Activated CD8-positive, alpha-beta T cell treated with anti-CD3 and anti-CD28 coated beads, Interleukin-2, amount 10 ng/mL, durations not matched to agents 7 days and 5 days (primary cell): ENCODE data around the gene RNF213. TPM values are rescaled to one million over a fixed set of nuclear protein-coding genes. Genes with fewer than 3 reads are reported as not detected.

Experiments
- ATAC-seq: fragments of 150-1000 bp; cut with Tn5 transposase; one replicate; pipeline ENCODE4 v1.10.0; 2021; ENCODE audit warnings: moderate library complexity
- CTCF ChIA-PET: fragments of 350-600 bp; sonication (Branson Sonifier 250); formaldehyde crosslinking; loops from one replicate; lab custom pipeline; 2021; ENCODE audit warnings: antibody characterized with exemption; lab: Charles Lee
- POLR2A ChIA-PET: fragments of 350-600 bp; sonication (Branson Sonifier 250); formaldehyde crosslinking; loops from one replicate; lab custom pipeline; 2021; ENCODE audit warnings: antibody characterized with exemption; lab: Charles Lee
- DNase-seq: peaks from one replicate; pipeline ENCODE4 v3.0.0-alpha.2; 2020
- H3K27ac Mint-ChIP-seq: one replicate; pipeline ENCODE4 v1.8.0; 2021; ENCODE audit warnings: mild to moderate bottlenecking, mixed read lengths
- H3K27me3 Mint-ChIP-seq: one replicate; pipeline ENCODE4 v1.8.0; 2021; ENCODE audit warnings: low read depth, mixed read lengths
- H3K36me3 Mint-ChIP-seq: one replicate; pipeline ENCODE4 v1.8.0; 2021; ENCODE audit warnings: low read depth, mixed read lengths
- H3K4me1 Mint-ChIP-seq: one replicate; pipeline ENCODE4 v1.8.0; 2021; ENCODE audit warnings: low read depth, mixed read lengths
- H3K4me3 Mint-ChIP-seq: one replicate; pipeline ENCODE4 v1.8.0; 2021; ENCODE audit warnings: mild to moderate bottlenecking, mixed read lengths
- H3K9me3 Mint-ChIP-seq: one replicate; pipeline ENCODE4 v1.8.0; 2022; ENCODE audit warnings: mixed read lengths; ENCODE audit not compliant: insufficient read depth
- total RNA-seq, 2 experiments: library from RNA; stranded (reverse); gene quantifications; one replicate each; pipeline ENCODE4 v1.2.3, GENCODE V29; 2021

RNF213 gene
- total RNA-seq, 2 experiments from 2014 or later: 438 to 455 TPM

GRCh38 chr17:80429356-80430275 lies 169.0 kb downstream of the RNF213 start:
- Mint-ChIP-seq H3K9me3 (no peaks in the 10 kb centered on the region), H3K27me3 (no peaks in the 10 kb centered on the region), H3K4me3 (no peak overlapping the region), H3K36me3 (no peaks in the 10 kb centered on the region), H3K27ac (no peak overlapping the region), H3K4me1 (peaks cover 19% of the 10 kb centered on the region)
- ChIA-PET POLR2A (no interaction called here), CTCF (no interaction called here)
- DNase-seq: no peak
- ATAC-seq: no peak

GRCh38 chr17:80430446-80431245 lies 170.0 kb downstream of the RNF213 start:
- Mint-ChIP-seq H3K27me3 (no peaks in the 10 kb centered on the region), H3K9me3 (no peaks in the 10 kb centered on the region), H3K4me1 (peaks cover 12% of the 10 kb centered on the region), H3K36me3 (no peaks in the 10 kb centered on the region), H3K27ac (no peak overlapping the region), H3K4me3 (no peak overlapping the region)
- POLR2A ChIA-PET: no interaction called here
- CTCF ChIA-PET: no interaction called here
- DNase-seq: no peak
- ATAC-seq: no peak

- H3K9me3 Mint-ChIP-seq: no peaks in the 10 kb centered on the region
These were observed 170.9 kb downstream of the RNF213 start for GRCh38 chr17:80431246-80432195.

GRCh38 chr17:80432350-80432955 lies 171.8 kb downstream of the RNF213 start:
- ChIA-PET CTCF (interaction anchor here (1.6 kb wide), 1 partner anchor 143 kb away, joined by 3 read pairs; no protein-coding TSS in a partner anchor), POLR2A (no interaction called here)
- Mint-ChIP-seq H3K36me3 (no peaks in the 10 kb centered on the region), H3K4me1 (no peaks in the 10 kb centered on the region), H3K27me3 (no peaks in the 10 kb centered on the region), H3K4me3 (no peak overlapping the region), H3K27ac (no peak overlapping the region), H3K9me3 (no peaks in the 10 kb centered on the region)
- DNase-seq (no peak), ATAC-seq (no peak)

More at GRCh38 chr17:80431246-80432195, 170.9 kb downstream of the RNF213 start:
- ChIA-PET CTCF (interaction anchor here (1.6 kb wide), 1 partner anchor 144 kb away, joined by 3 read pairs; no protein-coding TSS in a partner anchor), POLR2A (no interaction called here)
- no peak for DNase-seq
- no peaks in the 10 kb centered on the region for H3K36me3 Mint-ChIP-seq
- H3K4me3 Mint-ChIP-seq: no peak overlapping the region
- no peak for ATAC-seq
- H3K4me1 Mint-ChIP-seq: peaks cover 5% of the 10 kb centered on the region
- H3K27ac Mint-ChIP-seq: no peak overlapping the region
- no peaks in the 10 kb centered on the region for H3K27me3 Mint-ChIP-seq

- DNase-seq (no peak), ATAC-seq (no peak)
- H3K27me3 Mint-ChIP-seq: no peaks in the 10 kb centered on the region
- H3K4me3 Mint-ChIP-seq: no peak overlapping the region
- no peaks in the 10 kb centered on the region for H3K4me1 Mint-ChIP-seq
- POLR2A ChIA-PET: interaction anchor here (0.7 kb wide), 1 partner anchor 348 kb away, joined by 3 read pairs; no protein-coding TSS in a partner anchor
- no peaks in the 10 kb centered on the region for H3K36me3 Mint-ChIP-seq
- no peaks in the 10 kb centered on the region for H3K9me3 Mint-ChIP-seq
- CTCF ChIA-PET: interaction anchor here (1.6 kb wide), 1 partner anchor 143 kb away, joined by 3 read pairs; no protein-coding TSS in a partner anchor
- no peak overlapping the region for H3K27ac Mint-ChIP-seq
These were observed 172.4 kb downstream of the RNF213 start for GRCh38 chr17:80432961-80433550.

GRCh38 chr17:80433916-80434666 lies 173.4 kb downstream of the RNF213 start:
- Mint-ChIP-seq H3K27me3 (no peaks in the 10 kb centered on the region), H3K27ac (no peak overlapping the region), H3K36me3 (no peaks in the 10 kb centered on the region), H3K9me3 (no peaks in the 10 kb centered on the region), H3K4me1 (no peaks in the 10 kb centered on the region), H3K4me3 (no peak overlapping the region)
- ATAC-seq: no peak
- CTCF ChIA-PET: no interaction called here
- DNase-seq: no peak
- POLR2A ChIA-PET: interaction anchor here (0.7 kb wide), 1 partner anchor 347 kb away, joined by 3 read pairs; no protein-coding TSS in a partner anchor

- H3K9me3 Mint-ChIP-seq: no peaks in the 10 kb centered on the region
- H3K4me3 Mint-ChIP-seq: no peak overlapping the region
- CTCF ChIA-PET: interaction anchor here (0.9 to 1.0 kb wide), 2 partner anchors 11 to 22 kb away, joined by 3 read pairs; no protein-coding TSS in a partner anchor
- no peak overlapping the region for H3K27ac Mint-ChIP-seq
- DNase-seq: no peak
- POLR2A ChIA-PET: no interaction called here
- no peaks in the 10 kb centered on the region for H3K4me1 Mint-ChIP-seq
- ATAC-seq: no peak
- no peaks in the 10 kb centered on the region for H3K27me3 Mint-ChIP-seq
- H3K36me3 Mint-ChIP-seq: no peaks in the 10 kb centered on the region
These were observed 176.9 kb downstream of the RNF213 start for GRCh38 chr17:80437532-80437931.

- H3K36me3 Mint-ChIP-seq: no peaks in the 10 kb centered on the region
- no peaks in the 10 kb centered on the region for H3K9me3 Mint-ChIP-seq
- POLR2A ChIA-PET: no interaction called here
- no peak for ATAC-seq
- H3K27ac Mint-ChIP-seq: no peak overlapping the region
- H3K27me3 Mint-ChIP-seq: peaks cover 3% of the 10 kb centered on the region
- CTCF ChIA-PET: no interaction called here
- H3K4me1 Mint-ChIP-seq: no peaks in the 10 kb centered on the region
- H3K4me3 Mint-ChIP-seq: no peak overlapping the region
- no peak for DNase-seq
These were observed 178.2 kb downstream of the RNF213 start for GRCh38 chr17:80438806-80439205.

GRCh38 chr17:80439499-80439898 lies 178.8 kb downstream of the RNF213 start:
- H3K9me3 Mint-ChIP-seq: no peaks in the 10 kb centered on the region
- ChIA-PET POLR2A (no interaction called here), CTCF (interaction anchor here (1.3 kb wide), 1 partner anchor 12 kb away, joined by 4 read pairs; no protein-coding TSS in a partner anchor)
- no peaks in the 10 kb centered on the region for H3K36me3 Mint-ChIP-seq
- peaks cover 3% of the 10 kb centered on the region for H3K27me3 Mint-ChIP-seq
- ATAC-seq: no peak
- H3K27ac Mint-ChIP-seq: no peak overlapping the region
- H3K4me3 Mint-ChIP-seq: no peak overlapping the region
- no peaks in the 10 kb centered on the region for H3K4me1 Mint-ChIP-seq
- no peak for DNase-seq

- peak; percentile 87 for ATAC-seq
- Mint-ChIP-seq H3K36me3 (no peaks in the 10 kb centered on the region), H3K4me1 (no peaks in the 10 kb centered on the region), H3K27ac (no peak overlapping the region), H3K9me3 (no peaks in the 10 kb centered on the region), H3K4me3 (no peak overlapping the region), H3K27me3 (peaks cover 3% of the 10 kb centered on the region)
- ChIA-PET POLR2A (interaction anchor here (2.6 kb wide), 1 partner anchor 13 kb away, joined by 14 read pairs; no protein-coding TSS in a partner anchor), CTCF (no interaction called here)
- peak; percentile 80 for DNase-seq
These were observed 180.5 kb downstream of the RNF213 start for GRCh38 chr17:80441133-80441578.
